ENCODE data around the gene PDHB.

PDHB gene

DNA sequence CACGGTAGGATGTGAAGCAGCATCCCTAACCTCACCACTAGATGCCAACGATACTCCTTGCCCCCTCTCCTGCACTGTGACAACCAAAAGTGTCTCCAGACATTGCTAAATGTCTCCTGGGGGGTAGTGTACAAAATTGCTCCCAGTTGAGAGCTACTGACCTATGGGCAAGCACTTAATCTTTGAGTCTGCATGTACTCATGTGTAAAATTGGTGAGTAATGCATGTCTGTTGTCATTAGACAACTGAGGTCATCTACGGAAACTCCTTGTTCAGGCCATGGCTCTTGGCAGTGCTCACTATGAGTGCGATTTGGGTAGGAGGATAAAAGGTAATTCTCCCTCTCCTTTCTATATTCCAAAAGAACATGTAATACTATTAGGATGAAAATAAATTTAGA is 29.2 kb downstream of the PDHB start:
- Histone ChIP-seq H3K27me3 (ENCODE audit: control insufficient read depth, insufficient read depth, low read length) (no peaks in the 10 kb centered on the region), H3K4me1 (ENCODE audit: control insufficient read depth, insufficient read depth, low read length) (no peaks in the 10 kb centered on the region), H3K4me3 (ENCODE audit: low read length) (no peak overlapping the region), H3K36me3 (ENCODE audit: control insufficient read depth, insufficient read depth, low read length) (no peaks in the 10 kb centered on the region), H3K27ac (ENCODE audit: low read length) (no peak overlapping the region), H3K9me3 (ENCODE audit: control insufficient read depth, insufficient read depth, low read length) (no peaks in the 10 kb centered on the region)
- WGBS (ENCODE audit: insufficient coverage, insufficient read length), result no CpG with 5 or more reads among the region's 4 CpGs
- no peak for DNase-seq (ENCODE audit: low read depth, low spot score)

DNA sequence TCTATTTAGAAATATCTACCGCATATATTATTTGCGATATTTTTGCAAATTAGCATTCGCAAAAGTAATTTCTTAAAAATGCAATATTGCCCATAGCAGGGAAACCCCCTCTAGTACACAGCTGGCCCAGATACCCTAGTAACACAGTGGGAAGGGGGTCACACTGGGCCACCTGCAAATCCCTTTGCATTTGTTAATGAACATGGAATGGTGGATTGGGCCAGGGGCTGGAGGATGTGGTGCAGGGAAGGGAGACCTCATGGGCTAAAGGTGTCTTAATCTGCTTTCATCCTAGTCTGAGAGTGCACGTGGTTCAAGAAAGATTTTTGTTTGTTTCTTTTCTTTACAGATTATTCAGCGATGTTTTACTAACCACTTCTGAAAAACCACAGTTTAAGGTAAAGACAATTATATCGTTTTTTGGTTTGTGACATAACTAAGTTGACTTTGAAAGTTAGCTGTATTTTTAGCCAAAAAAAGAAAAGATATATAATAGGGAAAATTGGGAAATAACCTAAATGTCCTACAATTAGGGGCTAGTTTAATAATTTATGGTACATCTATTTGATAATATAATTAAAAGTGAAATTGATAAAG is 30.0 kb downstream of the PDHB start:
- DNase-seq (ENCODE audit: low read depth, low spot score), result no peak
- no peaks in the 10 kb centered on the region for H3K9me3 ChIP-seq (ENCODE audit: control insufficient read depth, insufficient read depth, low read length)
- no peaks in the 10 kb centered on the region for H3K27me3 ChIP-seq (ENCODE audit: control insufficient read depth, insufficient read depth, low read length)
- H3K4me1 ChIP-seq (ENCODE audit: control insufficient read depth, insufficient read depth, low read length), result no peaks in the 10 kb centered on the region
- H3K27ac ChIP-seq (ENCODE audit: low read length), result no peak overlapping the region
- H3K36me3 ChIP-seq (ENCODE audit: control insufficient read depth, insufficient read depth, low read length), result no peaks in the 10 kb centered on the region
- WGBS (ENCODE audit: insufficient coverage, insufficient read length), result no CpG with 5 or more reads among the region's 6 CpGs
- no peak overlapping the region for H3K4me3 ChIP-seq (ENCODE audit: low read length)

GRCh38 chr3:58398669-58399333 is 34.8 kb downstream of the PDHB start:
- Histone ChIP-seq H3K4me3 (ENCODE audit: low read length) (no peak overlapping the region), H3K36me3 (ENCODE audit: control insufficient read depth, insufficient read depth, low read length) (no peaks in the 10 kb centered on the region), H3K9me3 (ENCODE audit: control insufficient read depth, insufficient read depth, low read length) (no peaks in the 10 kb centered on the region), H3K27ac (ENCODE audit: low read length) (no peak overlapping the region), H3K27me3 (ENCODE audit: control insufficient read depth, insufficient read depth, low read length) (no peaks in the 10 kb centered on the region), H3K4me1 (ENCODE audit: control insufficient read depth, insufficient read depth, low read length) (peaks cover 3% of the 10 kb centered on the region; the same call in 1 of the 2 replicates)
- DNase-seq (ENCODE audit: low read depth, low spot score), result no peak
- no CpG with 5 or more reads among the region's 9 CpGs for WGBS (ENCODE audit: insufficient coverage, insufficient read length)

- no peaks in the 10 kb centered on the region for H3K9me3 ChIP-seq (ENCODE audit: control insufficient read depth, insufficient read depth, low read length)
- no peaks in the 10 kb centered on the region for H3K27me3 ChIP-seq (ENCODE audit: control insufficient read depth, insufficient read depth, low read length)
- H3K4me3 ChIP-seq (ENCODE audit: low read length), result no peak overlapping the region
- DNase-seq (ENCODE audit: low read depth, low spot score), result no peak
- no peaks in the 10 kb centered on the region for H3K36me3 ChIP-seq (ENCODE audit: control insufficient read depth, insufficient read depth, low read length)
- no peak overlapping the region for H3K27ac ChIP-seq (ENCODE audit: low read length)
- H3K4me1 ChIP-seq (ENCODE audit: control insufficient read depth, insufficient read depth, low read length), result peaks cover 3% of the 10 kb centered on the region; the same call in 1 of the 2 replicates
These were observed 39.3 kb downstream of the PDHB start for GRCh38 chr3:58394339-58394738.

DNA sequence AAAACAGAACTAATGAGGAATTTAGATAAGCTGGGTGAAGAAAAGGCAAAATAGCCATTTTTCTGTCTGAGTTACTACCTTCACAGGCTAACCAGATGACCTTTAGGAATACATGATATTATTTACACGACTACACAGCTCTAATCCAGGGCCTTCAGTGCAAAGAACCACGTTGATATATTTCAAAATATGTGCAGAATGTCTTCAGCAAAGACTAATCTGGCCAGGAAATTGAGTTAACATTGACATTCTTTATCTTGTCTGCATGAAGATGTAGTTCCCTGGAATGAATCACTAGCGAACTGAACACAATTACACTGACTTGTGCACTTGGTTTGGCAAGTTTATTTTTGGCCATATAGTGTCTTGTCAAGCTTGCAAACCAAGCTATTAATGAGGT is 41.5 kb downstream of the PDHB start:
- Histone ChIP-seq H3K27me3 (ENCODE audit: control insufficient read depth, insufficient read depth, low read length) (no peaks in the 10 kb centered on the region), H3K36me3 (ENCODE audit: control insufficient read depth, insufficient read depth, low read length) (no peaks in the 10 kb centered on the region), H3K27ac (ENCODE audit: low read length) (no peak overlapping the region), H3K4me1 (ENCODE audit: control insufficient read depth, insufficient read depth, low read length) (peaks cover 3% of the 10 kb centered on the region; the same call in 1 of the 2 replicates), H3K9me3 (ENCODE audit: control insufficient read depth, insufficient read depth, low read length) (no peaks in the 10 kb centered on the region), H3K4me3 (ENCODE audit: low read length) (no peak overlapping the region)
- WGBS (ENCODE audit: insufficient coverage, insufficient read length), result no CpG with 5 or more reads among the region's 3 CpGs
- no peak for DNase-seq (ENCODE audit: low read depth, low spot score)

- no peak overlapping the region for H3K27ac ChIP-seq (ENCODE audit: low read length)
- DNase-seq (ENCODE audit: low read depth, low spot score), result no peak
- WGBS (ENCODE audit: insufficient coverage, insufficient read length), result no CpG with 5 or more reads among the region's 3 CpGs
- H3K4me3 ChIP-seq (ENCODE audit: low read length), result no peak overlapping the region
- H3K36me3 ChIP-seq (ENCODE audit: control insufficient read depth, insufficient read depth, low read length), result no peaks in the 10 kb centered on the region
- no peaks in the 10 kb centered on the region for H3K9me3 ChIP-seq (ENCODE audit: control insufficient read depth, insufficient read depth, low read length)
- H3K27me3 ChIP-seq (ENCODE audit: control insufficient read depth, insufficient read depth, low read length), result no peaks in the 10 kb centered on the region
- peaks cover 3% of the 10 kb centered on the region; the same call in 1 of the 2 replicates for H3K4me1 ChIP-seq (ENCODE audit: control insufficient read depth, insufficient read depth, low read length)
These were observed 42.3 kb downstream of the PDHB start for GRCh38 chr3:58391156-58391865.

DNA sequence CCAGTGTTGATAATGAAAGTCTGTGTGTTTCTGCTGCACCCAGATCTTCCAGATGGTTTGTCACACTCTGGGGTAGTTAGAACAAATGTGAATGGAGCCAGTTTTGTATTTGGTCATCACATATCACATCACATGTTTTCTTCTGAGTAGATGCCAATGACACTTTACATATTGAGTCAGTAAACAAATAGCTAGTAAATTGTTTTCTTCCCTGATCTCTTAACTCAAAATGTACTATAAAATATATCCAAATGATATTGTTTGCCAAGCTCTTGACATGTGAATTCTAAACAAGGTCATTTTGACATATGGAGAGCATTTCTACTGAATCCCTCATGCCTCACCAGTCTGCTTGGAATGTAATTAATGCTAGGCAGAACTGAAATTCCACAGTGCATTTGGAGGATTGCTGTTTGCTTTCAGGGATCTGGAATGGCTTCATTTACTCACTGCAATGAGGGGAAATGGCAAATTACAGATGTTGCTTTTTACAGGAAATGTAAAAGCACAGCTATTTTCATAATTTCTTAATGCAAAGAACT is 45.0 kb downstream of the PDHB start:
- H3K4me1 ChIP-seq (ENCODE audit: control insufficient read depth, insufficient read depth, low read length), result no peaks in the 10 kb centered on the region
- no peak overlapping the region for H3K4me3 ChIP-seq (ENCODE audit: low read length)
- H3K36me3 ChIP-seq (ENCODE audit: control insufficient read depth, insufficient read depth, low read length), result no peaks in the 10 kb centered on the region
- H3K9me3 ChIP-seq (ENCODE audit: control insufficient read depth, insufficient read depth, low read length), result no peaks in the 10 kb centered on the region
- DNase-seq (ENCODE audit: low read depth, low spot score), result no peak
- H3K27ac ChIP-seq (ENCODE audit: low read length), result no peak overlapping the region
- no peaks in the 10 kb centered on the region for H3K27me3 ChIP-seq (ENCODE audit: control insufficient read depth, insufficient read depth, low read length)

DNA sequence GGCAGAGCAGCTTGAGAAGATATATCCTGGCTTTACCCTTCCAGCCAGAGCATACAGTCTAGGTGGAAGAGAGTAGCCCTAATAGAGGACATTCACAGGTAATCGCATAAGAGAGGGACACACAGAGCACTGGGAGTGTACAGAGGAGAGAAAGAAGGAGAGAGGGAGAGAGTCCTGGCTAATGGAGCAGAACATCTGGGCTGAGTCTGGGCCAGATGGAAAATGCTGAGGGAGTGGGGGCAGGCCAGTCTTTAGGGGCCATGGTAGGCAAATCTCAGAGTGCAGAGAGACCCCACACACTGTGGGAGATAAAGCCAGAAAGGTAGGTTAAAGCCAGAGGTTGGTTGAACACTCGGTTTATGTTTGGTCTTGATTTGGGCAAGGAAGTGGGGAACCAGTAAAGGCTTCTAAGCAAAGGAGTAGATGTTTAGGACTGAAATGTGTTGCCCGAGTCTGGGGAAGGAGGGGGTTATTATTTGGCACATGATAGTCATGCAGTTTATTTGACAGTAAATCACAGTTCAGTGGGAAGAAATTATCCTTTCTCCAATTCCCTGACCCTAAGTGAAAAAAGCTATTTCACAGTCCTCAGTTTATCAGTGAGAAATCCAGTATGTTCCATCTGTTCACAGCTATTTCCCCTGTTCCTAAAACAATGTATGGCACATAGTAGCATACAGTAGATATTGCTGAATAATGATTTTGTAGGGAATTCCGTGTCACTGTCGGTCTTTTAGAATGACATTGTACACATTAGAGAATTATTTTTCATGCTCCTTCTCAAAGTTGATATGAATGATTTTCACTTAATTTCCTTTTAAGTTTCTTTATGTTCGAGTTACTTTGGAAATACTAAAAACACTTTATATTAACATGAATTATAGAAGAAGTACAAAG is 45.7 kb downstream of the PDHB start:
- Histone ChIP-seq H3K27ac (ENCODE audit: low read length) (no peak overlapping the region), H3K9me3 (ENCODE audit: control insufficient read depth, insufficient read depth, low read length) (no peaks in the 10 kb centered on the region), H3K4me1 (ENCODE audit: control insufficient read depth, insufficient read depth, low read length) (no peaks in the 10 kb centered on the region), H3K4me3 (ENCODE audit: low read length) (no peak overlapping the region), H3K27me3 (ENCODE audit: control insufficient read depth, insufficient read depth, low read length) (no peaks in the 10 kb centered on the region), H3K36me3 (ENCODE audit: control insufficient read depth, insufficient read depth, low read length) (no peaks in the 10 kb centered on the region)
- no CpG with 5 or more reads among the region's 6 CpGs for WGBS (ENCODE audit: insufficient coverage, insufficient read length)
- DNase-seq (ENCODE audit: low read depth, low spot score), result no peak

DNA sequence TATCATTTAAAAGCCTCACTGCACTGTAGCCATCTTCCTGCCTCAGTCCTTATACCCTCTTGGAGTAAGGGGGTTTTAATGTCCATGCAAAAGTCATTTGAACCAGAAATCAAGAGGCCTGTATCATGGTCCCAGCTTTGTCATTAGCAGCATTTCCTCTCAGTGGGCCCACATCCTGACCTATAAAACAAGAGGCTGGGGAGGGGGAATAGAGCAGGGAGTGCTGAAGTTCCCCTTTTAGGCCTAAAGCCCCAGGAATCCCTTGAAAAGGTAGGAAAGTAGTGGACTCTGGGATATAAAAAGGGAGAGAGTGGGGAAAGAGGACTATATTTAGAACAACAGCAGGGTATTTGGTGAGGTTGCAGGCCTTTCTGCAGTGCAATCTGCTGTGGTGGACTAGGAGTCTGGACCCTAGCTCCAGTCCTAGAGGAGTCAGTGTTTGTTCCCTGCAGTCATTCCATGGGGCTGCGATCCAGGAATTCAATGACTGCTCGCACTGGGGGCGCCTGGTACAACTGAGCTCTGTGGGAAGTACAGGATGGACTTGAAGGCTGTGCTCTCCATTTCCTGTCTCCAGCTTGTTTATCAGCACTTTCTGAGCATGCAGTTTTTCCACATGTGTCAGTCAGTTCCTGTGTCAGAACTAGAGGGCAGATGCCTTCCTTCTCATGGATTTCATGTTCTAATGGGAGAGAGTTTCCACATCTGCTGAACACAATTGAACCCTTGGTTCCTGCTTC is 46.8 kb downstream of the PDHB start:
- H3K4me1 ChIP-seq (ENCODE audit: control insufficient read depth, insufficient read depth, low read length), result no peaks in the 10 kb centered on the region
- no peak for DNase-seq (ENCODE audit: low read depth, low spot score)
- H3K9me3 ChIP-seq (ENCODE audit: control insufficient read depth, insufficient read depth, low read length), result no peaks in the 10 kb centered on the region
- H3K27ac ChIP-seq (ENCODE audit: low read length), result no peak overlapping the region
- no peaks in the 10 kb centered on the region for H3K36me3 ChIP-seq (ENCODE audit: control insufficient read depth, insufficient read depth, low read length)
- WGBS (ENCODE audit: insufficient coverage, insufficient read length), result no CpG with 5 or more reads among the region's 3 CpGs
- H3K27me3 ChIP-seq (ENCODE audit: control insufficient read depth, insufficient read depth, low read length), result no peaks in the 10 kb centered on the region
- no peak overlapping the region for H3K4me3 ChIP-seq (ENCODE audit: low read length)

Data from iPS DF 6.9 (cell line).